Neutrophil (primary cell): ENCODE data around the gene RNF40.

Experiments
- H3K27ac ChIP-seq: fragments of 200-600 bp; sonication (generic); 2 replicates; pipeline ENCODE4 v1.5.1; 2016; ENCODE audit warnings: mild to moderate bottlenecking, moderate library complexity
- H3K27me3 ChIP-seq: fragments of 200-600 bp; sonication (generic); 2 replicates; pipeline ENCODE4 v1.6.0; 2016; ENCODE audit warnings: mild to moderate bottlenecking
- H3K36me3 ChIP-seq: fragments of 200-600 bp; sonication (generic); 2 replicates; pipeline ENCODE4 v1.5.1; 2017
- H3K4me1 ChIP-seq, 2 experiments: fragments of 200-600 bp in 1 of 2; sonication (generic) in 1 of 2; 1 replicate in 1 of 2; 2 replicates in 1 of 2; pipeline versions ENCODE4 v1.5.1 to v1.6.1; 2013 to 2016; ENCODE audit warnings: low read depth in 1 of 2, low read length in 1 of 2, mild to moderate bottlenecking in 1 of 2, moderate library complexity in 1 of 2; ENCODE audit not compliant: control insufficient read depth in 1 of 2, insufficient read depth in 1 of 2
- H3K4me3 ChIP-seq, 2 experiments: fragments of 200-600 bp in 1 of 2; sonication (generic) in 1 of 2; 1 replicate in 1 of 2; 2 replicates in 1 of 2; pipeline ENCODE4 v1.5.1; 2013 to 2016; ENCODE audit warnings: low read depth in 1 of 2, low read length in 1 of 2, mild to moderate bottlenecking in 1 of 2, moderate library complexity in 1 of 2
- H3K9me3 ChIP-seq: fragments of 200-600 bp; sonication (generic); 2 replicates; pipeline ENCODE4 v1.5.1; 2016
- CTCF ChIP-seq: fragments of 200-600 bp; sonication (generic); IDR thresholded peaks from 2 replicates; pipeline ENCODE4 v1.5.1; 2016; ENCODE audit warnings: antibody characterized with exemption

RNF40 gene

DNA sequence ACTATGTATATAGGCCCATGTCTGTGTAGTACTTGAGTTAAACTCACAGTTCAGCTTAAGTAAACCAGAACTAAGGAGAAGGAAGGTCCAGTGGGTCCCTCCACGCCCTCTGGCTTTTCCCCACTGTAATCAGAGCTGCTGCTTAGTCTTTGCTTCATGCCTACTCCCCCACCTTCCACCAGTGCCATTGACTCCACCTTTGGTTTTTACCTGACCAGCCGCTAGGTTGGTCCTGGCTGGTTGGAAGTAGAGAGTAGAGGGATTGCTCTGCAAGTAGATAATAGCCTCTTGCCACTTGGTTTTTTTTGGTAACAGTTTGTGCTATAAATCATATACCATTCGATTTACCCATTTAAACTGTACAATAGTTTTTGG lies 36.7 kb upstream of the RNF40 start:
- peaks cover 60% of the 10 kb centered on the region for H3K36me3 ChIP-seq

DNA sequence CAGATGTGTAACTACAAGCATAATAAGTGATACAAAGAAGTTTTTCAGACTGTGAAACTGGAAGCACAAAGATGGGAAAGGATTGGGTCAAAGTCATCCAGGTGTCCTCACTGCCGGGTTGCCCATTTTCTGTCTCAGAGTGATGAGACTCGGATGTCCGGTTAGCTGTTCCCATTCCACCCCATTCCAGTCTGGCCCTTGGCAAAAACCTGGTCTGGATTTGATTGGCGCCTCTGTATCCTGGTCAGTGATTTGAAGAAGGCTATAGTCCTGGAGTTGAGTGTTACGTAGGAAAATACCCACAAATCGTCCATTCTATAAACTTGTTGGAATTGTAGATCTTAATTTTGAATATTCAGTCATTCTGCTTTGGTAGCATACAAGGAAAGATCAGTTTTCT lies 33.8 kb upstream of the RNF40 start:
- Histone ChIP-seq H3K4me3 (no peak overlapping the region), H3K36me3 (peaks cover 58% of the 10 kb centered on the region)

More for the DNA sequence above, 36.7 kb upstream of the RNF40 start:
- no peaks in the 10 kb centered on the region for H3K27me3 ChIP-seq
- H3K4me3 ChIP-seq: peak overlapping the region in 1 of 2 experiments; percentile 36
- H3K27ac ChIP-seq: peak overlapping the region; percentile 87
- H3K4me1 ChIP-seq: peaks cover 29 to 30% of the 10 kb centered on the region in 2 experiments
- no peaks in the 10 kb centered on the region for H3K9me3 ChIP-seq
- TF ChIP-seq CTCF: no peak

DNA sequence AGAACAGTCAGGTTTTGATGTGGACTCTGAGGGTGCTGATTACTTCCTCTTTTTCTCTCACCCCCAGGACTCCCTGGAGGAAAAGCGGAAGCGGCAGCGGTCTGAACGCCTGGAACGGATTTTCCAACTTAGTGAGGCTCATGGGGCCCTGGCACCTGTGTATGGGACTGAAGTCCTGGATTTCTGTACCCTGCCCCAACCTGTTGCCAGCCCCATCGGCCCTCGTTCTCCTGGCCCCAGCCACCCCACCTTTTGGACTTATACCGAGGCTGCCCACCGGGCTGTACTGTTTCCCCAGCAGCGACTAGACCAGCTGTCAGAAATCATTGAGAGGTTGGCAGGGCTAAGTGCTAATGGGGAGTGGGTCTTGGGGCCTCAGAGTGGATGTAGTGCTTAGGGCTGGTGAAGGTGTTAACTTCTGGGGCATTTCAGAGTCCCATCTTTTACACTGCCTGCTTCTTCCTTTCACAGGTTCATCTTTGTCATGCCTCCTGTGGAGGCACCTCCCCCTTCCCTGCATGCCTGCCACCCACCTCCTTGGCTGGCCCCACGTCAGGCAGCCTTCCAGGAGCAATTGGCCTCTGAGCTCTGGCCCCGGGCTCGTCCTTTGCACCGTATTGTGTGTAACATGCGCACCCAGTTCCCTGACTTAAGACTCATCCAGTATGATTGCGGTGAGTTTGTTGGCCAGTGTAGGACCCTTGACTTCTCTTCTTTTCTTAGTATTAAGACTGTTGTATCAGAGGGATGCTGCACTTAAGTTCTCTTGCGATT lies 33.0 kb upstream of the RNF40 start:
- Histone ChIP-seq H3K36me3 (peaks cover 58% of the 10 kb centered on the region), H3K9me3 (no peaks in the 10 kb centered on the region), H3K27me3 (no peaks in the 10 kb centered on the region), H3K4me1 (peaks cover 29 to 30% of the 10 kb centered on the region in 2 experiments), H3K27ac (peak overlapping the region; percentile 75), H3K4me3 (no peak overlapping the region)
- no peak for TF ChIP-seq CTCF

More for the DNA sequence above, 33.8 kb upstream of the RNF40 start:
- H3K27ac ChIP-seq: peak overlapping the region; percentile 75
- no peaks in the 10 kb centered on the region for H3K27me3 ChIP-seq
- TF ChIP-seq CTCF: no peak
- peaks cover 29 to 30% of the 10 kb centered on the region in 2 experiments for H3K4me1 ChIP-seq
- no peaks in the 10 kb centered on the region for H3K9me3 ChIP-seq

- Histone ChIP-seq H3K36me3 (peaks cover 72% of the 10 kb centered on the region), H3K4me1 (peaks cover 12 to 13% of the 10 kb centered on the region in 2 experiments), H3K27me3 (no peaks in the 10 kb centered on the region), H3K4me3 (no peak overlapping the region), H3K27ac (no peak overlapping the region), H3K9me3 (no peaks in the 10 kb centered on the region)
- no peak for TF ChIP-seq CTCF
Measured at GRCh38 chr16:30731411-30731810, 30.7 kb upstream of the RNF40 start.

DNA sequence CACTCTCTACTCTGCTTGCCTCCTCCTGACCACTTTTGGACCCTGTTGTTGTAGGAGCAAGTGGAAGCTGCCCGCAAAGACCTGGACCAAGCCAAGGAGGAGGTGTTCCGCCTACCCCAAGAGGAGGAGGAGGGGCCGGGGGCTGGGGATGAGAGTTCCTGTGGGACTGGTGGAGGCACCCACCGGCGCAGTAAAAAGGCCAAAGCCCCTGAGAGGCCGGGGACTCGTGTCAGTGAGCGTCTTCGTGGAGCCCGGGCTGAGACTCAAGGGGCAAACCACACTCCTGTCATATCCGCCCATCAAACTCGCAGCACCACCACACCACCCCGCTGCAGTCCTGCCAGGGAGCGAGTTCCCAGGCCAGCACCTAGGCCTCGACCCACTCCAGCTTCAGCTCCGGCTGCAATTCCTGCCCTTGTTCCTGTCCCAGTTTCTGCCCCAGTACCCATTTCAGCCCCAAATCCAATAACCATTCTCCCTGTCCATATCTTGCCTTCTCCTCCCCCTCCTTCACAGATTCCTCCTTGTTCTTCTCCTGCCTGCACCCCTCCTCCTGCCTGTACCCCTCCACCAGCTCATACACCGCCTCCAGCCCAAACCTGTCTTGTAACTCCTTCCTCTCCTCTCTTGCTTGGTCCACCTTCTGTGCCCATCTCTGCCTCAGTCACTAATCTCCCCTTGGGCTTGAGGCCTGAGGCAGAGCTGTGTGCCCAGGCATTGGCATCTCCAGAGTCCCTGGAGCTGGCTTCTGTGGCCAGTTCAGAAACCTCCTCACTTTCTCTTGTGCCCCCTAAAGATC lies 24.9 kb upstream of the RNF40 start:
- H3K27ac ChIP-seq: no peak overlapping the region
- H3K9me3 ChIP-seq: no peaks in the 10 kb centered on the region
- H3K4me1 ChIP-seq: no peaks in the 10 kb centered on the region
- H3K36me3 ChIP-seq: peaks cover 81% of the 10 kb centered on the region
- no peak for TF ChIP-seq CTCF
- no peak overlapping the region for H3K4me3 ChIP-seq
- no peaks in the 10 kb centered on the region for H3K27me3 ChIP-seq
